ENCODE results near the gene PIGZ.

PIGZ gene

DNA sequence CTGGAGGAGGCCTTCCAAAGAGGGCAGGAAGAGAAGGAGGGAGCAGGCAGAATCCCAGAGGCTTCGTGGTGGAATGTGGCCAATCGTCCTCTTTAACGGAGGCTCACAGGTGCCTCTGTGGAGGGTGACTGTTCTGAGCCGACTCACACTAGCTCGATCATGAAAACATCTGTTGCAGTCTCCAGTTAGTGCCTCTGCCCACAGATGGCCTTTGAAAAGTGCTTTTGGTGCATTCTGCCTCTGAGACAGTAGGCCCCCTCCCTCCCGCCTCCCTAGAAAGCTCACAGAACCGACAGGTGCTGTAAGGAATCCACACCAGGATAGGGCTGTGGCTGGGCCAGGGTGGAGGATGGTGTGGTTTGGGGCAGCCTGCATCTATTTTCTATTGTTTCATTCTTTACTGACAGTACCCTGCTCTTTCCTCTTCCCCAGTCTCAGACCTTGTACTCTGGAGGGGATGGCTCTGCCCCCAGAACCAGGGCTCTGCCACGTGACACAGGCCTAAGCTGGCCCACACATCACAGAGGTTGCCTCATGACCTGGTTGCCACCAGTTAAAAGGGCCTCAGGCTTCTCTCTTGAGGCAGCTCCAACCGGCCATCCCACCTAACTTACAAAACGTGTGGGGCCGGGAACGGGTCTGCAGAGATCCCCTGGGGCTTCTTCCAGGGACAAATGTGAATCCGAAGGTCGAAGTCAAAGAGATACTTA lies 27.2 kb upstream of the PIGZ start:
- no peak overlapping the region for H3K4me3 ChIP-seq (ENCODE audit: low read depth, low read length)
- TF ChIP-seq, protein P1, sequence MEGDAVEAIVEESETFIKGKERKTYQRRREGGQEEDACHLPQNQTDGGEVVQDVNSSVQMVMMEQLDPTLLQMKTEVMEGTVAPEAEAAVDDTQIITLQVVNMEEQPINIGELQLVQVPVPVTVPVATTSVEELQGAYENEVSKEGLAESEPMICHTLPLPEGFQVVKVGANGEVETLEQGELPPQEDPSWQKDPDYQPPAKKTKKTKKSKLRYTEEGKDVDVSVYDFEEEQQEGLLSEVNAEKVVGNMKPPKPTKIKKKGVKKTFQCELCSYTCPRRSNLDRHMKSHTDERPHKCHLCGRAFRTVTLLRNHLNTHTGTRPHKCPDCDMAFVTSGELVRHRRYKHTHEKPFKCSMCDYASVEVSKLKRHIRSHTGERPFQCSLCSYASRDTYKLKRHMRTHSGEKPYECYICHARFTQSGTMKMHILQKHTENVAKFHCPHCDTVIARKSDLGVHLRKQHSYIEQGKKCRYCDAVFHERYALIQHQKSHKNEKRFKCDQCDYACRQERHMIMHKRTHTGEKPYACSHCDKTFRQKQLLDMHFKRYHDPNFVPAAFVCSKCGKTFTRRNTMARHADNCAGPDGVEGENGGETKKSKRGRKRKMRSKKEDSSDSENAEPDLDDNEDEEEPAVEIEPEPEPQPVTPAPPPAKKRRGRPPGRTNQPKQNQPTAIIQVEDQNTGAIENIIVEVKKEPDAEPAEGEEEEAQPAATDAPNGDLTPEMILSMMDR (IDR thresholded peaks at IDR 0.05; ENCODE audit: low read depth, low read length), result no peak
- in situ Hi-C loops (cut with HindIII; ENCODE audit: low sequenced_read_pairs), result no loop called here
- DNase-seq (ENCODE audit: low read depth, low spot score), result no peak

DNA sequence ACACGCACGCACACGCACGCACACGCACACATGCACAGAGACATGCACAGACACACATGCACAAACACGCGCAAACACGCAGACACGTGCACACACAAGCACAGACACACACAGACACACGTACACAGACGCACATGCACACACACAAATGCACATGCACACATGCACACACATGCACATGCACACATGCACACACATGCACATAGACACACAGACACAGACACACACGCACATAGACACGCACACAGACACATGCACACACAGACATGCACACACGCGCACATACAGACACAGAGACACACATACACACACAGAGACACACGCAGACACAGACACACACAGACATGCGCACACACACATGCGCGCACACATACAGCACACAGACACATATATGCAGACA lies 26.4 kb upstream of the PIGZ start:
- DNase-seq (ENCODE audit: low read depth, low spot score), result no peak
- no peak overlapping the region for H3K4me3 ChIP-seq (ENCODE audit: low read depth, low read length)
- in situ Hi-C loops (cut with HindIII; ENCODE audit: low sequenced_read_pairs), result no loop called here
- TF ChIP-seq, protein P1 (IDR thresholded peaks at IDR 0.05; ENCODE audit: low read depth, low read length), result no peak

DNA sequence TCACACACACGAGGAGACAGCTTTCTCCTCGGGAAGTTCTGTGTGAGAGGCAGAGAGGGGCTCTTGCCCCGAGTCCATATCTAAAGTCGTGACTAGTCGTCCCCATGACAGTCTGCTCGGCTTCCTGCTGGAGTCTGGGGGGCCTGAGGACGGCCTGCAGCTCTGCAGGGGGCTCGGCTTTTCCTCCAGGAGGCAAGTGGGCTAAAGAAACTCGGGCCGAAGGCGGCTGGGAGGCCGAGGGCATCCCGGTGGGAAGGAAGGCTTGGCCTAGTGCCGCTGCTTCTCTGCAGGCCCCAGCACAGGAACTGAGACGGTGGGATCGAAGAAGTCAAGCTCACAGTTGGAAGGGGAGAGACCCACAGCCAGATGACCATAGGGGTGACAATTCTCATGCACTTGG lies 25.4 kb upstream of the PIGZ start:
- DNase-seq (ENCODE audit: low read depth, low spot score), result no peak
- H3K4me3 ChIP-seq (ENCODE audit: low read depth, low read length), result no peak overlapping the region
- TF ChIP-seq, protein P1 (IDR thresholded peaks at IDR 0.05; ENCODE audit: low read depth, low read length), result no peak
- in situ Hi-C loops (cut with HindIII; ENCODE audit: low sequenced_read_pairs), result no loop called here

DNA sequence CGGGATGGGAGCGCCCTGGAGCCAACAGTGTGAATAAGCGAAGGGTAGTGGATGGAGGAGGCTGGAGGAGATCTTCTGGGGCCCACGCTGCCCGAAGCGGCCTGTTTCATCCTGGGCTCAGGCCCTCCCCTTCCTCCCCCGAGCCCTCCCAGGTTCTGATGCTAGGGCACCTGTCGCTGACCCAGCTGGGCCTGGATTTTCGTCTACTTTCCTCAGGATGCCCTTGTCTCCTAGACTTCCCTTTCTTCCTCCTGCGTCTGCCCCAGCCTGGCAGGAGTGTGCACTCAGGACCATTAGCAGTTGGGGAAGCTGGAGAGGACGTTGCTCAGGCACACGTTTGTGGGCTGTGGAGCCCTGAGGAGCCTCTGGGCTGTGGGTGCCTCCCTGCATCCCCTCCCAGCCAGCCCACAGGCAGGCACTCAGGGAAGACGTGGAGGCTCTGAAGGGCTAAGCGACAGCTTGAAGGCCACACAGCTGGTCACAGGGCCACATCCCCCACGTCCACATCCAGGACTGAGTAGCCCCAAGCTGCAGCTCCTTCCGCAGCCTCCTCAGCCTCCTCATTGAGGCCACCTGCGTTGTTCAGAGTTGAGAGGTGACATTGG lies 23.9 kb upstream of the PIGZ start:
- TF ChIP-seq, protein P1 (IDR thresholded peaks at IDR 0.05; ENCODE audit: low read depth, low read length), result no peak
- in situ Hi-C loops (cut with HindIII; ENCODE audit: low sequenced_read_pairs), result no loop called here
- no peak for DNase-seq (ENCODE audit: low read depth, low spot score)
- H3K4me3 ChIP-seq (ENCODE audit: low read depth, low read length), result no peak overlapping the region

- no peak for DNase-seq (ENCODE audit: low read depth, low spot score)
- in situ Hi-C loops (cut with HindIII; ENCODE audit: low sequenced_read_pairs), result no loop called here
- no peak overlapping the region for H3K4me3 ChIP-seq (ENCODE audit: low read depth, low read length)
- TF ChIP-seq, protein P1 (IDR thresholded peaks at IDR 0.05; ENCODE audit: low read depth, low read length), result no peak
Measured at GRCh38 chr3:196991581-196992460, 23.2 kb upstream of the PIGZ start.

DNA sequence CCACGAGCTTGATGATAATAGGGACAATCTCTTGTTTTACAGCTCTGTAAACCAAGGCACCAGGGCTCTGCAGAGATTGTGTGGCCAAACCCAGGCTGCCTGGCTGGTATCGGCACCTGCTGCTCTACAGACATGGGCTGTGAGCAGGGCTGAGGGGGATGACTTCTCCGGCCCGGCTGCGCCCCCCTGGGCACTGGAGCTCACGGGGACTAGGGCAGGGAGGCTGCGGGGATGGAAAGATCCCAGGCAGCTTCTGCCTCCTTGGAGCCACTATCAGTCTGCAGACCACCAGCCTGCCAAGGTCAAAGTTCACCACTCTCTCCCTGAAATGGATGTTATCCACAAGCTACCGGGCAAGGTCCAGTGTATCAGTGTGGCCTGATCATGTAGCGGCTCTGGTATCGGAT lies 22.0 kb upstream of the PIGZ start:
- H3K4me3 ChIP-seq (ENCODE audit: low read depth, low read length), result no peak overlapping the region
- TF ChIP-seq, protein P1 (IDR thresholded peaks at IDR 0.05; ENCODE audit: low read depth, low read length), result no peak
- DNase-seq (ENCODE audit: low read depth, low spot score), result no peak
- in situ Hi-C loops (cut with HindIII; ENCODE audit: low sequenced_read_pairs), result no loop called here
